ENCODE results near the gene GGA1.

GGA1 gene

GRCh38 chr22:37617431-37617830, 8.8 kb downstream of the GGA1 start:
- no peak for ATAC-seq (ENCODE audit: low read depth)
- Histone ChIP-seq H3K27me3 (ENCODE audit: insufficient read depth, poor library complexity, severe bottlenecking) (no peaks in the 10 kb centered on the region), H3K27ac (ENCODE audit: poor library complexity, severe bottlenecking) (no peak overlapping the region), H3K36me3 (ENCODE audit: low read depth) (peaks cover 47% of the 10 kb centered on the region), H3K4me1 (ENCODE audit: insufficient read depth, poor library complexity, severe bottlenecking) (no peaks in the 10 kb centered on the region), H3K4me3 (ENCODE audit: severe bottlenecking) (no peak overlapping the region), H3K9me3 (ENCODE audit: severe bottlenecking) (no peaks in the 10 kb centered on the region)
- no peak for TF ChIP-seq CTCF (IDR thresholded peaks at IDR 0.05; ENCODE audit: poor library complexity, severe bottlenecking)
- DNase-seq (ENCODE audit: low spot score), result no peak

- Histone ChIP-seq H3K27me3 (ENCODE audit: insufficient read depth, poor library complexity, severe bottlenecking) (no peaks in the 10 kb centered on the region), H3K9me3 (ENCODE audit: severe bottlenecking) (no peaks in the 10 kb centered on the region), H3K4me3 (ENCODE audit: severe bottlenecking) (no peak overlapping the region), H3K4me1 (ENCODE audit: insufficient read depth, poor library complexity, severe bottlenecking) (no peaks in the 10 kb centered on the region), H3K36me3 (ENCODE audit: low read depth) (peaks cover 47% of the 10 kb centered on the region), H3K27ac (ENCODE audit: poor library complexity, severe bottlenecking) (no peak overlapping the region)
- ATAC-seq (ENCODE audit: low read depth) (no peak), DNase-seq (ENCODE audit: low spot score) (no peak)
- no peak for TF ChIP-seq CTCF (IDR thresholded peaks at IDR 0.05; ENCODE audit: poor library complexity, severe bottlenecking)
Observed at GRCh38 chr22:37618072-37618656, 9.5 kb downstream of the GGA1 start.

- Histone ChIP-seq H3K4me1 (ENCODE audit: insufficient read depth, poor library complexity, severe bottlenecking) (no peaks in the 10 kb centered on the region), H3K9me3 (ENCODE audit: severe bottlenecking) (no peaks in the 10 kb centered on the region), H3K27ac (ENCODE audit: poor library complexity, severe bottlenecking) (no peak overlapping the region), H3K36me3 (ENCODE audit: low read depth) (peaks cover 47% of the 10 kb centered on the region), H3K4me3 (ENCODE audit: severe bottlenecking) (no peak overlapping the region), H3K27me3 (ENCODE audit: insufficient read depth, poor library complexity, severe bottlenecking) (no peaks in the 10 kb centered on the region)
- TF ChIP-seq CTCF (IDR thresholded peaks at IDR 0.05; ENCODE audit: poor library complexity, severe bottlenecking), result no peak
- DNase-seq (ENCODE audit: low spot score) (no peak), ATAC-seq (ENCODE audit: low read depth) (no peak)
Observed at GRCh38 chr22:37618674-37619073, 10.0 kb downstream of the GGA1 start.

- Histone ChIP-seq H3K4me3 (ENCODE audit: severe bottlenecking) (no peak overlapping the region), H3K4me1 (ENCODE audit: insufficient read depth, poor library complexity, severe bottlenecking) (no peaks in the 10 kb centered on the region), H3K27me3 (ENCODE audit: insufficient read depth, poor library complexity, severe bottlenecking) (no peaks in the 10 kb centered on the region), H3K9me3 (ENCODE audit: severe bottlenecking) (no peaks in the 10 kb centered on the region), H3K27ac (ENCODE audit: poor library complexity, severe bottlenecking) (no peak overlapping the region), H3K36me3 (ENCODE audit: low read depth) (peaks cover 42% of the 10 kb centered on the region)
- TF ChIP-seq CTCF (IDR thresholded peaks at IDR 0.05; ENCODE audit: poor library complexity, severe bottlenecking), result no peak
- DNase-seq (ENCODE audit: low spot score) (no peak), ATAC-seq (ENCODE audit: low read depth) (no peak)
Observed at GRCh38 chr22:37619991-37620390, 11.4 kb downstream of the GGA1 start.

GRCh38 chr22:37621352-37621860, 12.8 kb downstream of the GGA1 start:
- ATAC-seq (ENCODE audit: low read depth), result no peak
- H3K36me3 ChIP-seq (ENCODE audit: low read depth), result peaks cover 33% of the 10 kb centered on the region
- H3K27me3 ChIP-seq (ENCODE audit: insufficient read depth, poor library complexity, severe bottlenecking), result no peaks in the 10 kb centered on the region

More at GRCh38 chr22:37621352-37621860, 12.8 kb downstream of the GGA1 start:
- no peak overlapping the region for H3K4me3 ChIP-seq (ENCODE audit: severe bottlenecking)
- TF ChIP-seq CTCF (IDR thresholded peaks at IDR 0.05; ENCODE audit: poor library complexity, severe bottlenecking), result no peak
- H3K27ac ChIP-seq (ENCODE audit: poor library complexity, severe bottlenecking), result no peak overlapping the region
- no peaks in the 10 kb centered on the region for H3K9me3 ChIP-seq (ENCODE audit: severe bottlenecking)
- H3K4me1 ChIP-seq (ENCODE audit: insufficient read depth, poor library complexity, severe bottlenecking), result no peaks in the 10 kb centered on the region
- no peak for DNase-seq (ENCODE audit: low spot score)
